Loucy (cell line): Measurements from ENCODE around the gene DTX1.

Experiments
- H2AFZ ChIP-seq: fragments of 200-600 bp; sonication (generic); 2 replicates; pipeline ENCODE4 v1.6.0; 2016; ENCODE audit warnings: antibody characterized with exemption, mild to moderate bottlenecking, low read length, moderate library complexity
- H3F3A ChIP-seq: fragments of 200-600 bp; 2 replicates; pipeline ENCODE4 v1.6.0; 2016; ENCODE audit warnings: antibody characterized with exemption, low read depth, mild to moderate bottlenecking
- H3K27me3 ChIP-seq: fragments of 200-600 bp; sonication (generic); 2 replicates; pipeline ENCODE4 v1.6.1; 2014; ENCODE audit warnings: low read length, mild to moderate bottlenecking; ENCODE audit not compliant: insufficient read depth, poor library complexity, severe bottlenecking
- H3K36me3 ChIP-seq: fragments of 200-600 bp; sonication (generic); 2 replicates; pipeline ENCODE4 v1.6.1; 2016; ENCODE audit warnings: low read length; ENCODE audit not compliant: insufficient read depth
- H3K4me1 ChIP-seq: fragments of 200-600 bp; sonication (generic); 2 replicates; pipeline ENCODE4 v1.5.1; 2014; ENCODE audit warnings: low read length, mild to moderate bottlenecking; ENCODE audit not compliant: insufficient read depth, poor library complexity, severe bottlenecking
- H3K4me2 ChIP-seq: fragments of 200-600 bp; sonication (generic); 2 replicates; pipeline ENCODE4 v1.6.0; 2014; ENCODE audit warnings: antibody characterized with exemption, low read length, low read depth, mild to moderate bottlenecking; ENCODE audit not compliant: poor library complexity, severe bottlenecking
- H3K4me3 ChIP-seq: fragments of 200-600 bp; sonication (generic); 2 replicates; pipeline ENCODE4 v1.5.1; 2014; ENCODE audit warnings: low read length, mild to moderate bottlenecking, mixed read lengths; ENCODE audit not compliant: poor library complexity, severe bottlenecking
- H3K79me2 ChIP-seq: fragments of 200-600 bp; sonication (generic); 2 replicates; pipeline ENCODE4 v1.6.1; 2014; ENCODE audit warnings: low read length; ENCODE audit not compliant: insufficient read depth
- H3K9ac ChIP-seq: fragments of 200-600 bp; sonication (generic); 2 replicates; pipeline ENCODE4 v1.6.0; 2014; ENCODE audit warnings: mild to moderate bottlenecking, low read depth, low read length, moderate library complexity; ENCODE audit not compliant: poor library complexity, severe bottlenecking
- H3K9me2 ChIP-seq: fragments of 200-600 bp; sonication (generic); replicated peaks from 2 replicates; pipeline ENCODE4 v1.6.1; 2016; ENCODE audit warnings: low read depth, low read length, mixed read lengths
- H3K9me3 ChIP-seq: fragments of 200-600 bp; sonication (generic); 2 replicates; pipeline ENCODE4 v1.6.1; 2014; ENCODE audit warnings: mild to moderate bottlenecking, antibody characterized with exemption, low read length, low read depth; ENCODE audit not compliant: insufficient read depth
- H4K20me1 ChIP-seq: fragments of 200-600 bp; sonication (generic); 2 replicates; pipeline ENCODE4 v1.6.0; 2014; ENCODE audit warnings: antibody characterized with exemption, low read length, mild to moderate bottlenecking; ENCODE audit not compliant: insufficient read depth, poor library complexity, severe bottlenecking
- CTCF ChIP-seq: fragments of 200-600 bp; sonication (generic); conservative IDR thresholded peaks from 2 replicates; pipeline ENCODE4 v1.5.1; 2014; ENCODE audit warnings: mild to moderate bottlenecking, antibody characterized with exemption, low read length
- EZH2phosphoT487 ChIP-seq: fragments of 200-600 bp; IDR thresholded peaks from 2 replicates; pipeline ENCODE4 v1.6.1; 2018; ENCODE audit warnings: antibody characterized with exemption, mild to moderate bottlenecking, moderate library complexity, borderline replicate concordance

Gene DTX1

GRCh38 chr12:113070117-113070906 is 13.8 kb downstream of the DTX1 start:
- no peaks in the 10 kb centered on the region for H3F3A ChIP-seq
- H4K20me1 ChIP-seq = no peaks in the 10 kb centered on the region
- H2AFZ ChIP-seq = 0 out of 2 replicates have a peak overlapping the region, but pooled peaks have one; percentile 43
- H3K9me2 ChIP-seq = no peaks in the 10 kb centered on the region
- TF ChIP-seq CTCF (no peak), EZH2phosphoT487 (no peak)
- no peaks in the 10 kb centered on the region for H3K27me3 ChIP-seq
- H3K9ac ChIP-seq = no peak overlapping the region
- H3K79me2 ChIP-seq = no peaks in the 10 kb centered on the region
- H3K9me3 ChIP-seq = no peaks in the 10 kb centered on the region
- peaks cover 12% of the 10 kb centered on the region for H3K4me1 ChIP-seq
- peak overlapping the region; percentile 16 for H3K4me2 ChIP-seq
- no peaks in the 10 kb centered on the region for H3K36me3 ChIP-seq
- no peak overlapping the region for H3K4me3 ChIP-seq

GRCh38 chr12:113071135-113072112 is 14.9 kb downstream of the DTX1 start:
- no peaks in the 10 kb centered on the region for H3K9me3 ChIP-seq
- H3K27me3 ChIP-seq = no peaks in the 10 kb centered on the region
- no peaks in the 10 kb centered on the region for H3K36me3 ChIP-seq
- H3K4me3 ChIP-seq = no peak overlapping the region
- peaks cover 12% of the 10 kb centered on the region for H3K4me1 ChIP-seq
- H3K4me2 ChIP-seq = no peak overlapping the region
- H3K9me2 ChIP-seq = no peaks in the 10 kb centered on the region
- TF ChIP-seq CTCF (no peak), EZH2phosphoT487 (no peak)
- no peak overlapping the region for H2AFZ ChIP-seq
- H3K79me2 ChIP-seq = no peaks in the 10 kb centered on the region
- no peak overlapping the region for H3K9ac ChIP-seq
- no peaks in the 10 kb centered on the region for H4K20me1 ChIP-seq
- H3F3A ChIP-seq = no peaks in the 10 kb centered on the region

GRCh38 chr12:113072136-113072535 is 15.6 kb downstream of the DTX1 start:
- no peak overlapping the region for H3K4me2 ChIP-seq
- no peaks in the 10 kb centered on the region for H3K36me3 ChIP-seq
- TF ChIP-seq CTCF (no peak), EZH2phosphoT487 (no peak)
- no peaks in the 10 kb centered on the region for H3K9me2 ChIP-seq
- no peaks in the 10 kb centered on the region for H3K27me3 ChIP-seq
- no peaks in the 10 kb centered on the region for H3F3A ChIP-seq
- no peaks in the 10 kb centered on the region for H4K20me1 ChIP-seq
- no peaks in the 10 kb centered on the region for H3K79me2 ChIP-seq
- no peak overlapping the region for H2AFZ ChIP-seq
- no peaks in the 10 kb centered on the region for H3K9me3 ChIP-seq
- H3K4me3 ChIP-seq = no peak overlapping the region
- H3K9ac ChIP-seq = no peak overlapping the region
- peaks cover 12% of the 10 kb centered on the region for H3K4me1 ChIP-seq
